Activated CD4-positive, alpha-beta T cell treated with anti-CD3 and anti-CD28 coated beads for 1 hour (primary cell): Measurements from ENCODE around the gene LPAR2.

Source experiments
- DNase-seq: peaks from one replicate; pipeline ENCODE4 v3.0.0-alpha.2; 2020

LPAR2 gene

GRCh38 chr19:19652482-19653295, 24.7 kb upstream of the LPAR2 start:
- DNase-seq = no peak

GRCh38 chr19:19651076-19651475, 23.1 kb upstream of the LPAR2 start:
- no peak for DNase-seq

GRCh38 chr19:19650331-19650730, 22.3 kb upstream of the LPAR2 start:
- no peak for DNase-seq

GRCh38 chr19:19649580-19649995, 21.6 kb upstream of the LPAR2 start:
- DNase-seq = no peak

GRCh38 chr19:19649155-19649554, 21.1 kb upstream of the LPAR2 start:
- no peak for DNase-seq

- no peak for DNase-seq
Measured at GRCh38 chr19:19647037-19647835, 19.2 kb upstream of the LPAR2 start.

- no peak for DNase-seq
Measured at GRCh38 chr19:19645233-19645870, 17.3 kb upstream of the LPAR2 start.

GRCh38 chr19:19644054-19644388, 16.0 kb upstream of the LPAR2 start:
- no peak for DNase-seq

GRCh38 chr19:19643158-19644053, 15.4 kb upstream of the LPAR2 start, which contains the start of gene GMIP:
Gene GMIP (minus strand): TSS chr19:19643657. CDS start chr19:19643529, 128 bp downstream.
- DNase-seq = peak; percentile 79

- DNase-seq = no peak
Measured at GRCh38 chr19:19642506-19643157, 14.6 kb upstream of the LPAR2 start.

GRCh38 chr19:19637523-19638251, 9.7 kb upstream of the LPAR2 start:
- no peak for DNase-seq

- no peak for DNase-seq
Measured at GRCh38 chr19:19637186-19637522, 9.1 kb upstream of the LPAR2 start.

GRCh38 chr19:19636573-19637185, 8.7 kb upstream of the LPAR2 start:
- no peak for DNase-seq

GRCh38 chr19:19635313-19635702, 7.3 kb upstream of the LPAR2 start:
- no peak for DNase-seq

- no peak for DNase-seq
Measured at GRCh38 chr19:19634516-19635312, 6.7 kb upstream of the LPAR2 start.

- DNase-seq = no peak
Measured at GRCh38 chr19:19633711-19634515, 5.9 kb upstream of the LPAR2 start.

GRCh38 chr19:19632661-19633060, 4.6 kb upstream of the LPAR2 start:
- no peak for DNase-seq

- DNase-seq = no peak
Measured at GRCh38 chr19:19631346-19631745, 3.3 kb upstream of the LPAR2 start.

- no peak for DNase-seq
Measured at GRCh38 chr19:19630426-19630825, 2.4 kb upstream of the LPAR2 start.
